Endothelial cell of umbilical vein (primary cell): ENCODE results near the gene BIRC3. TPM values are rescaled to one million over a fixed set of nuclear protein-coding genes. Genes with fewer than 3 reads are reported as not detected.

Experiments
- BruUV-seq: library from RNA; stranded (reverse); fragments of 400-500 nt; replicated peaks from 2 replicates; lab custom pipeline; 2021; lab: Mats Ljungman, UMichigan
- CTCF ChIA-PET: fragments of 300-600, 350-600 bp; sonication (Branson Sonifier 250); formaldehyde crosslinking; loops from one replicate; lab custom pipeline; 2021; ENCODE audit warnings: antibody characterized with exemption, inconsistent platforms; lab: Charles Lee
- POLR2A ChIA-PET: fragments of 300-600, 350-600 bp; sonication (Branson Sonifier 250); formaldehyde crosslinking; loops from one replicate; lab custom pipeline; 2021; ENCODE audit warnings: antibody characterized with exemption, inconsistent platforms; lab: Charles Lee
- DNase-seq: peaks from one replicate; pipeline ENCODE4 v3.0.0-alpha.2; 2011; ENCODE audit warnings: low read depth, low spot score
- FAIRE-seq: peaks from 2 replicates; lab custom pipeline; 2011; peaks lifted over from hg19 to GRCh38; lab: Jason Lieb, UNC
- H2AFZ ChIP-seq: 2 replicates; pipeline ENCODE4 v1.6.0; 2012; ENCODE audit warnings: low read depth, low read length, control low read depth, inconsistent platforms
- H3K27ac ChIP-seq: 2 replicates; pipeline ENCODE4 v1.5.1; 2011; ENCODE audit warnings: low read depth, mild to moderate bottlenecking, control low read depth, low read length, moderate library complexity; ENCODE audit not compliant: insufficient read depth
- H3K27me3 ChIP-seq, 2 experiments: 2 replicates each; pipeline versions ENCODE4 v1.6.0 to v1.6.1; 2011; ENCODE audit warnings: low read length in 2 of 2, mixed read lengths in 1 of 2; ENCODE audit not compliant: control insufficient read depth in 2 of 2, insufficient read depth in 2 of 2
- H3K36me3 ChIP-seq, 2 experiments: 2 replicates in 1 of 2; 3 replicates in 1 of 2; pipeline ENCODE4 v1.5.1; 2011; ENCODE audit warnings: low read length in 2 of 2, mild to moderate bottlenecking in 1 of 2, moderate library complexity in 1 of 2; ENCODE audit not compliant: control insufficient read depth in 2 of 2, insufficient read depth in 2 of 2; ENCODE audit errors: extremely low read depth in 1 of 2
- H3K4me1 ChIP-seq: 3 replicates; pipeline ENCODE4 v1.5.1; 2011; ENCODE audit warnings: mild to moderate bottlenecking, low read length; ENCODE audit not compliant: control insufficient read depth, insufficient read depth; ENCODE audit errors: extremely low read depth
- H3K4me2 ChIP-seq: 2 replicates; pipeline ENCODE4 v1.6.1; 2011; ENCODE audit warnings: low read length, control low read depth, mixed read lengths; ENCODE audit not compliant: insufficient read depth
- H3K4me3 ChIP-seq, 3 experiments: fragments of 200-600 bp in 1 of 3; sonication (generic), shearing (Covaris generic) in 1 of 3; replicated peaks in 1 of 3; 2 replicates each; pipeline ENCODE4 v1.5.1; 2011 to 2016; ENCODE audit warnings: control low read depth in 3 of 3, low read length in 3 of 3, mild to moderate bottlenecking in 2 of 3, inconsistent platforms in 1 of 3, low read depth in 1 of 3, moderate library complexity in 1 of 3; ENCODE audit not compliant: insufficient read depth in 1 of 3
- H3K79me2 ChIP-seq: 2 replicates; pipeline ENCODE4 v1.6.0; 2012; ENCODE audit warnings: low read length, inconsistent platforms; ENCODE audit not compliant: control insufficient read depth, insufficient read depth
- H3K9ac ChIP-seq: replicated peaks from 2 replicates; pipeline ENCODE3; 2011; ENCODE audit warnings: low read length, control low read depth; ENCODE audit not compliant: insufficient read depth; ENCODE audit errors: extremely low read depth
- H3K9me1 ChIP-seq: replicated peaks from 3 replicates; pipeline ENCODE4 v1.6.0; 2011; ENCODE audit warnings: mild to moderate bottlenecking, low read length; ENCODE audit not compliant: control insufficient read depth, insufficient read depth; ENCODE audit errors: extremely low read depth
- H3K9me3 ChIP-seq: replicated peaks from 2 replicates; pipeline ENCODE4 v1.5.1; 2012; ENCODE audit warnings: low read length, inconsistent platforms; ENCODE audit not compliant: control insufficient read depth, insufficient read depth
- H4K20me1 ChIP-seq: replicated peaks from 2 replicates; pipeline ENCODE3; 2011; ENCODE audit warnings: mild to moderate bottlenecking, low read length; ENCODE audit not compliant: control insufficient read depth, insufficient read depth; ENCODE audit errors: extremely low read depth
- EZH2 ChIP-seq: IDR thresholded peaks from 2 replicates; pipeline ENCODE4 v1.6.1; 2012; ENCODE audit warnings: borderline replicate concordance, low read depth, mild to moderate bottlenecking, moderate library complexity, low read length, inconsistent platforms; ENCODE audit not compliant: severe bottlenecking
- FOS ChIP-seq: IDR thresholded peaks from 2 replicates; pipeline ENCODE4 v1.6.1; 2011; ENCODE audit warnings: mild to moderate bottlenecking, low read length, moderate library complexity, borderline replicate concordance; ENCODE audit not compliant: insufficient read depth
- GATA2 ChIP-seq: IDR thresholded peaks from 2 replicates; pipeline ENCODE4 v1.7.0; 2011; ENCODE audit warnings: low read depth, mild to moderate bottlenecking, moderate library complexity, mixed read lengths, low read length; ENCODE audit not compliant: insufficient read length, insufficient read depth
- JUN ChIP-seq: IDR thresholded peaks from 2 replicates; pipeline ENCODE4 v1.6.1; 2011; ENCODE audit warnings: borderline replicate concordance, low read depth; ENCODE audit not compliant: insufficient read length, insufficient read depth
- MYC ChIP-seq: IDR thresholded peaks from one replicate; pipeline ENCODE4 v1.6.1; 2011; ENCODE audit warnings: mild to moderate bottlenecking, low read depth, low read length
- POLR2A ChIP-seq: IDR thresholded peaks from 2 replicates; pipeline ENCODE4 v1.6.1; 2012; ENCODE audit warnings: low read depth, mild to moderate bottlenecking, control low read depth, low read length
- POLR2AphosphoS5 ChIP-seq: IDR thresholded peaks from 2 replicates; pipeline ENCODE4 v1.6.1; 2012; ENCODE audit warnings: low read depth, mild to moderate bottlenecking, control low read depth, low read length, moderate library complexity; ENCODE audit not compliant: insufficient read depth
- dilution Hi-C: fragments of 300-500 bp; cut with MboI; formaldehyde crosslinking; loops from one replicate; pipeline ENCODE4 v1.15.0; 2019; ENCODE audit warnings: low sequenced_read_pairs; ENCODE audit not compliant: extremely low pct_ligation_motif_present
- intact Hi-C: fragments of 100-400 bp; cut with micrococcal nuclease; formaldehyde crosslinking; loops from one replicate; pipeline ENCODE4 v1.10.0; 2022
- polyA plus RNA-seq, 4 experiments: library from polyadenylated mRNA; depleted of rRNA in 3 of 4; stranded (reverse) in 3 of 4; unstranded in 1 of 4; fragments of >200 nt; gene quantifications; 2 replicates each; pipeline versions ENCODE4 v1.2.1 to v1.2.3, GENCODE V29; 2011 to 2012; ENCODE audit warnings: missing spikeins in 1 of 4
- total RNA-seq: library from RNA; stranded (reverse); gene quantifications from 2 replicates; pipeline ENCODE4 v1.2.3, GENCODE V29; 2021
- TF ChIP-seq, protein P1 (sequence below): IDR thresholded peaks from 2 replicates; pipeline ENCODE4 v1.6.1; 2011; ENCODE audit not compliant: insufficient read depth, insufficient read length
- TF ChIP-seq, protein P2 (sequence below), 2 donors: IDR thresholded peaks; 1 replicate in 1 of 2; 2 replicates in 1 of 2; pipeline ENCODE4 v1.5.1; 2011; ENCODE audit warnings: low read length in 2 of 2, mild to moderate bottlenecking in 2 of 2, moderate library complexity in 2 of 2, control low read depth in 1 of 2, inconsistent platforms in 1 of 2, low read depth in 1 of 2; ENCODE audit not compliant: insufficient read depth in 1 of 2; ENCODE audit errors: extremely low read depth in 1 of 2

Gene BIRC3
- total and polyA plus RNA-seq, 2 donors (not counting 3 experiments of a cell fraction or from before 2014, with no cell fraction given) = 0.28 to 1.4 TPM

DNA sequence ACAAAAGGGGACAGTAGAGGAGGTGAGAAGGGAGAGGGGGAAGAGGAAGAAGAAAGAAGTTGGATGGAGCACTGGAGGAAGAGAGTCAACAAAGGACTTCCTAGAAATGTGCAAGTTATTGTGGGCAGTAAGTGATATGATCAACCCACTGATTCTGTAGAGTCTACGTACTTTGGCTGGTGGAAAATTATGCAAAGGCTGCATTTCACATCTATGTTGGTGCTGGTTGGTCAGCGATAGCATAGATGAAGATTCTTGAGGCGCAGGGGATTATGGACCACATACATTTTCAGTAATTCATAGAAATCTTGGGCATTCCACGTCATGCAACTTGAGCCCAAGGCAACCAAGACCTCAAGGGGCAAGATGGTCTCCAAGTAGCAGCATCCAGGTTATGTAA is 12.6 kb upstream of the BIRC3 start:
- ChIA-PET CTCF (no interaction called here), POLR2A (no interaction called here)
- dilution Hi-C loops = no loop called here
- H3K9ac ChIP-seq = no peak overlapping the region
- no peak overlapping the region for H2AFZ ChIP-seq
- BruUV-seq = no TSS peak
- no peaks in the 10 kb centered on the region for H3K9me1 ChIP-seq
- H3K36me3 ChIP-seq = no peaks in the 10 kb centered on the region
- FAIRE-seq (no peak), DNase-seq (no peak)
- no peak for TF ChIP-seq FOS
- no peak for TF ChIP-seq MYC
- no peak for TF ChIP-seq EZH2
- no peak for TF ChIP-seq JUN
- TF ChIP-seq, protein P1, sequence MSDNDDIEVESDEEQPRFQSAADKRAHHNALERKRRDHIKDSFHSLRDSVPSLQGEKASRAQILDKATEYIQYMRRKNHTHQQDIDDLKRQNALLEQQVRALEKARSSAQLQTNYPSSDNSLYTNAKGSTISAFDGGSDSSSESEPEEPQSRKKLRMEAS = no peak
- no peak for TF ChIP-seq POLR2A
- TF ChIP-seq GATA2 = no peak
- H3K4me3 ChIP-seq = no peak overlapping the region
- H3K4me1 ChIP-seq = no peaks in the 10 kb centered on the region
- no peaks in the 10 kb centered on the region for H4K20me1 ChIP-seq
- no peaks in the 10 kb centered on the region for H3K9me3 ChIP-seq
- no peaks in the 10 kb centered on the region for H3K79me2 ChIP-seq
- H3K27ac ChIP-seq = no peak overlapping the region
- no peak overlapping the region for H3K4me2 ChIP-seq
- H3K27me3 ChIP-seq = peaks cover 18 to 24% of the 10 kb centered on the region in 2 experiments
- intact Hi-C loops = no loop called here

DNA sequence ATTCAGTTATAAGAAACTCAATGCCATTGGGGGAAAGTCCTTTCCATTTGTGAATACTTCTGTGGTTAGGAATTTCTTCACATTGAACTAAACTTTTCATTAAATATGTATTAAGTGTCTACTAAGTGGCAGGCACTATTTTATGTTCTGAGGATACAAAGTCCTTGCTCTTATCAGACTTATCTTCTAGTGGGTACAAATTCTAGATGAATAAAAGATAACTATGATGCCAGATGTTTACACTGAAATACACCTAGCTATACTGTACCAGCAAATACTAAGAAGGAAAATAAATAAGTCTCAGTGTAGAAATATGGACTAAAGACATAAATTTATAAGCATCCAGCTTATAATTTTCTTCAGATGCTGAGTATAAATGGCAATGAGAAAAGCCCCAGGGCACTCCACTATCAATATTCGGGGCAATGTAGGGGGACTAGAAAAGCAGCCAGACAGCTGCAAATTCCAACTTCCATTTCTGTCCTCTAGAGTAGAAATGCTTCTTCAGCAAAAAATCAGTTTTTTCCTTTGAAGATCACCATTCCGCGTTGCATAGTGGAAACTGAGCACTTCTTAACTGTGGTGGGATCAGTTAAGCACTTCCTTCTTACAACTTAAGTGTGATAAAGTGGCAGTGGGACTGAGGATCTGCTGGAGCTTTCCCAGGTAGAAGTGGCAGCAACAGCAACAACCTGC is 11.8 kb upstream of the BIRC3 start:
- Histone ChIP-seq H3K9ac (no peak overlapping the region), H3K36me3 (no peaks in the 10 kb centered on the region), H3K9me3 (no peaks in the 10 kb centered on the region), H3K4me2 (no peak overlapping the region), H3K4me3 (no peak overlapping the region), H3K4me1 (no peaks in the 10 kb centered on the region), H3K27ac (no peak overlapping the region), H4K20me1 (no peaks in the 10 kb centered on the region), H2AFZ (no peak overlapping the region), H3K27me3 (peaks cover 18 to 24% of the 10 kb centered on the region in 2 experiments), H3K79me2 (no peaks in the 10 kb centered on the region), H3K9me1 (no peaks in the 10 kb centered on the region)
- FAIRE-seq (no peak), DNase-seq (no peak)
- intact Hi-C loops = no loop called here
- ChIA-PET CTCF (interaction anchor here (1.3 to 1.8 kb wide), 2 partner anchors 11 to 22 kb away, joined by 3 to 5 read pairs; no protein-coding TSS in a partner anchor), POLR2A (interaction anchor here (0.7 kb wide), 1 partner anchor 203 kb away, joined by 7 read pairs; no protein-coding TSS in a partner anchor)
- dilution Hi-C loops = no loop called here
- TF ChIP-seq POLR2A (no peak), MYC (no peak), POLR2AphosphoS5 (no peak), JUN (no peak), EZH2 (no peak), GATA2 (no peak)
- TF ChIP-seq, protein P2, sequence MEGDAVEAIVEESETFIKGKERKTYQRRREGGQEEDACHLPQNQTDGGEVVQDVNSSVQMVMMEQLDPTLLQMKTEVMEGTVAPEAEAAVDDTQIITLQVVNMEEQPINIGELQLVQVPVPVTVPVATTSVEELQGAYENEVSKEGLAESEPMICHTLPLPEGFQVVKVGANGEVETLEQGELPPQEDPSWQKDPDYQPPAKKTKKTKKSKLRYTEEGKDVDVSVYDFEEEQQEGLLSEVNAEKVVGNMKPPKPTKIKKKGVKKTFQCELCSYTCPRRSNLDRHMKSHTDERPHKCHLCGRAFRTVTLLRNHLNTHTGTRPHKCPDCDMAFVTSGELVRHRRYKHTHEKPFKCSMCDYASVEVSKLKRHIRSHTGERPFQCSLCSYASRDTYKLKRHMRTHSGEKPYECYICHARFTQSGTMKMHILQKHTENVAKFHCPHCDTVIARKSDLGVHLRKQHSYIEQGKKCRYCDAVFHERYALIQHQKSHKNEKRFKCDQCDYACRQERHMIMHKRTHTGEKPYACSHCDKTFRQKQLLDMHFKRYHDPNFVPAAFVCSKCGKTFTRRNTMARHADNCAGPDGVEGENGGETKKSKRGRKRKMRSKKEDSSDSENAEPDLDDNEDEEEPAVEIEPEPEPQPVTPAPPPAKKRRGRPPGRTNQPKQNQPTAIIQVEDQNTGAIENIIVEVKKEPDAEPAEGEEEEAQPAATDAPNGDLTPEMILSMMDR (IDR thresholded peaks at IDR 0.05; ENCODE audit: extremely low read depth in 1 of 2, insufficient read depth in 1 of 2, low read depth in 1 of 2, low read length in 2 of 2) = no peak
- TF ChIP-seq, protein P1 = no peak
- BruUV-seq = no TSS peak
